Mesenchymal stem cell (in vitro differentiated cells and primary cell): ENCODE results near the gene C17orf107.
A peak's percentile ranks its signal among the peaks of the same experiment; 100 is the strongest.
"Not testable (repeated sequence)": the region's sequence is repeated elsewhere in the genome, so short reads cannot be mapped to it uniquely, and the experiment has no call there.

Source experiments
- DNase-seq: peaks from one replicate; pipeline ENCODE4 v3.0.0-alpha.2; 2013
- H2AFZ ChIP-seq: one replicate; pipeline ENCODE4 v1.6.1; 2013; ENCODE audit warnings: low read depth, mild to moderate bottlenecking, control low read depth, inconsistent platforms, low read length, moderate library complexity
- H2AK5ac ChIP-seq: 2 replicates; pipeline ENCODE4 v1.6.1; 2013; ENCODE audit warnings: low read length, moderate library complexity, mild to moderate bottlenecking, inconsistent platforms; ENCODE audit not compliant: severe bottlenecking
- H2BK120ac ChIP-seq: one replicate; pipeline ENCODE4 v1.6.1; 2013; ENCODE audit warnings: low read depth, mild to moderate bottlenecking, inconsistent platforms, low read length, moderate library complexity
- H2BK12ac ChIP-seq, 2 experiments: one replicate each; pipeline ENCODE4 v1.6.1; 2013; ENCODE audit warnings: inconsistent platforms in 2 of 2, low read length in 2 of 2, mild to moderate bottlenecking in 2 of 2, moderate library complexity in 2 of 2, control low read depth in 1 of 2
- H2BK15ac ChIP-seq: one replicate; pipeline ENCODE4 v1.6.1; 2013; ENCODE audit warnings: mild to moderate bottlenecking, low read depth, inconsistent platforms; ENCODE audit not compliant: poor library complexity, severe bottlenecking
- H2BK5ac ChIP-seq: 2 replicates; pipeline ENCODE4 v1.6.1; 2013; ENCODE audit warnings: low read depth, mild to moderate bottlenecking, low read length, control low read depth, inconsistent platforms; ENCODE audit not compliant: poor library complexity, severe bottlenecking
- H3K14ac ChIP-seq, 2 experiments: one replicate each; pipeline ENCODE4 v1.6.1; 2013; ENCODE audit warnings: inconsistent platforms in 2 of 2, low read length in 2 of 2, control low read depth in 1 of 2, mild to moderate bottlenecking in 1 of 2, moderate library complexity in 1 of 2
- H3K18ac ChIP-seq, 2 experiments: one replicate each; pipeline ENCODE4 v1.6.1; 2013; ENCODE audit warnings: inconsistent platforms in 2 of 2, low read length in 2 of 2, control low read depth in 1 of 2, low read depth in 1 of 2, mild to moderate bottlenecking in 1 of 2
- H3K23ac ChIP-seq, 2 experiments: one replicate each; pipeline ENCODE4 v1.6.1; 2013; ENCODE audit warnings: inconsistent platforms in 2 of 2, low read length in 2 of 2, mild to moderate bottlenecking in 2 of 2, moderate library complexity in 2 of 2, control low read depth in 1 of 2
- H3K27ac ChIP-seq: 2 replicates; pipeline ENCODE4 v1.5.1; 2013; ENCODE audit warnings: mild to moderate bottlenecking, moderate library complexity, low read length, control low read depth, inconsistent platforms; ENCODE audit not compliant: poor library complexity, severe bottlenecking
- H3K27me3 ChIP-seq, 2 experiments: 2 replicates each; pipeline versions ENCODE4 v1.6.1 to v1.7.0; 2013; ENCODE audit warnings: low read length in 2 of 2, mild to moderate bottlenecking in 2 of 2, moderate library complexity in 2 of 2, control low read depth in 1 of 2, inconsistent platforms in 1 of 2; ENCODE audit not compliant: control insufficient read depth in 1 of 2, insufficient read depth in 1 of 2
- H3K36me3 ChIP-seq, 2 experiments: 2 replicates each; pipeline versions ENCODE4 v1.6.1 to v1.7.0; 2013; ENCODE audit warnings: low read length in 2 of 2, control low read depth in 1 of 2, inconsistent platforms in 1 of 2, low read depth in 1 of 2, mild to moderate bottlenecking in 1 of 2; ENCODE audit not compliant: insufficient read depth in 2 of 2, control insufficient read depth in 1 of 2
- H3K4ac ChIP-seq, 2 experiments: one replicate each; pipeline ENCODE4 v1.6.1; 2013; ENCODE audit warnings: inconsistent platforms in 2 of 2, low read length in 2 of 2, mild to moderate bottlenecking in 2 of 2, moderate library complexity in 2 of 2, control low read depth in 1 of 2, low read depth in 1 of 2
- H3K4me1 ChIP-seq: 2 replicates; pipeline ENCODE4 v1.6.1; 2013; ENCODE audit warnings: low read depth, low read length, control low read depth; ENCODE audit not compliant: control insufficient read depth, insufficient read depth
- H3K4me2 ChIP-seq: 2 replicates; pipeline ENCODE4 v1.6.1; 2013; ENCODE audit warnings: low read length, mild to moderate bottlenecking, inconsistent platforms; ENCODE audit not compliant: poor library complexity, severe bottlenecking
- H3K4me3 ChIP-seq, 2 experiments: 2 replicates each; pipeline versions ENCODE4 v1.5.1 to v1.7.0; 2013; ENCODE audit warnings: low read length in 2 of 2, mild to moderate bottlenecking in 2 of 2, control low read depth in 1 of 2, low read depth in 1 of 2; ENCODE audit not compliant: insufficient read depth in 1 of 2
- H3K79me1 ChIP-seq: replicated peaks from 2 replicates; pipeline ENCODE4 v1.6.1; 2013; ENCODE audit warnings: mild to moderate bottlenecking, control low read depth, low read length, inconsistent platforms; ENCODE audit not compliant: poor library complexity, severe bottlenecking
- H3K9ac ChIP-seq: 2 replicates; pipeline ENCODE4 v1.7.0; 2013; ENCODE audit warnings: mild to moderate bottlenecking, low read length, moderate library complexity
- H3K9me3 ChIP-seq: 2 replicates; pipeline ENCODE4 v1.7.0; 2013; ENCODE audit warnings: mild to moderate bottlenecking, low read length; ENCODE audit not compliant: control insufficient read depth
- H4K8ac ChIP-seq: one replicate; pipeline ENCODE4 v1.6.1; 2013; ENCODE audit warnings: inconsistent platforms, mild to moderate bottlenecking, low read length, moderate library complexity
- H4K91ac ChIP-seq: one replicate; pipeline ENCODE4 v1.6.1; 2013; ENCODE audit warnings: mild to moderate bottlenecking, low read length, inconsistent platforms
- WGBS: methylation state at CpG from one replicate; pipeline ENCODE4 v1.1.7; 2013; ENCODE audit warnings: mixed read lengths; 5-methylcytosine and 5-hydroxymethylcytosine counted together

C17orf107 gene

DNA sequence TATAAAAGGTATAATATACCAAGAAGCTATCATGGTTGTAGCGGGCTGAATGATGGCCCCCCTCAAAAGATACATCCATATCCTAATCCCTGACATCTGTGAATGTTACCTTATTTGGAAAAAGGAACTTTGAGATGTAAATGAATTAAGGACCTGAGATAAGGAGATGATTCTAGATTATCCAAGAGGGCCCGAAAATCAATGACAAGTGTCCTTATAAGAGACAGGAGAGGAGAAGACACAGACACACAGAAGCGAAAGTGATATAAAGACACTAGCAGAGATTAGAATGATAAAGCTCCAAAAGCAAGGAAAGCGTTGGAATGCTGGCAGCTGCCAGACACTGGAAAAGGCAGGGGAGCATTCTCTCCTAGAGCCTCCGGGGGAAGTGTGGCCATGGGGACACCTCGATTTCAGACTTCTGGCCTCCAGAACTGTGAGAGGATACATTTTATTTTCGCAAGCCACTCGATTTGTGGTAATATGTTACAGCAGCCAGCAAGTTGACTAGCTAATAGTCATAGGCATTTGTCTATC is 20.2 kb downstream of the C17orf107 start:
- WGBS, result 57% methylated on average over 6 of the region's 8 CpGs
- H3K27me3 ChIP-seq, result no peaks in the 10 kb centered on the region
- no peak overlapping the region for H2AFZ ChIP-seq
- H3K4me1 ChIP-seq, result no peaks in the 10 kb centered on the region
- H3K4ac ChIP-seq, result no peak overlapping the region
- no peak overlapping the region for H4K8ac ChIP-seq
- H3K14ac ChIP-seq, result no peak overlapping the region
- no peak overlapping the region for H4K91ac ChIP-seq
- H3K18ac ChIP-seq, result no peak overlapping the region
- H3K23ac ChIP-seq, result no peak overlapping the region
- no peak overlapping the region for H3K27ac ChIP-seq
- H2BK5ac ChIP-seq, result no peak overlapping the region
- no peak overlapping the region for H3K4me2 ChIP-seq
- peak overlapping the region in 1 of 2 experiments; percentile 6 for H3K4me3 ChIP-seq
- no peak overlapping the region for H2AK5ac ChIP-seq
- H3K79me1 ChIP-seq, result no peaks in the 10 kb centered on the region
- no peak overlapping the region for H2BK15ac ChIP-seq
- H2BK120ac ChIP-seq, result no peak overlapping the region
- H2BK12ac ChIP-seq, result no peak overlapping the region
- no peaks in the 10 kb centered on the region for H3K9me3 ChIP-seq
- peak; percentile 30 for DNase-seq
- no peak overlapping the region for H3K9ac ChIP-seq
- no peaks in the 10 kb centered on the region for H3K36me3 ChIP-seq

- H3K14ac ChIP-seq, result no peak overlapping the region
- H3K4me3 ChIP-seq, result no peak overlapping the region
- no peak overlapping the region for H2BK15ac ChIP-seq
- no peak overlapping the region for H4K8ac ChIP-seq
- H3K27ac ChIP-seq, result no peak overlapping the region
- no peaks in the 10 kb centered on the region for H3K27me3 ChIP-seq
- H3K36me3 ChIP-seq, result no peaks in the 10 kb centered on the region
- no peak overlapping the region for H3K4me2 ChIP-seq
- H3K79me1 ChIP-seq, result no peaks in the 10 kb centered on the region
- no peak overlapping the region for H2AK5ac ChIP-seq
- no peak overlapping the region for H2AFZ ChIP-seq
- no peaks in the 10 kb centered on the region for H3K9me3 ChIP-seq
- no peak overlapping the region for H2BK120ac ChIP-seq
- no peak overlapping the region for H3K4ac ChIP-seq
- H2BK5ac ChIP-seq, result no peak overlapping the region
- no peaks in the 10 kb centered on the region for H3K4me1 ChIP-seq
- no peak overlapping the region for H3K23ac ChIP-seq
- DNase-seq, result peak; percentile 72
- H3K18ac ChIP-seq, result no peak overlapping the region
- H2BK12ac ChIP-seq, result no peak overlapping the region
- 88% methylated on average over 9 of the region's 10 CpGs for WGBS
- H4K91ac ChIP-seq, result no peak overlapping the region
- no peak overlapping the region for H3K9ac ChIP-seq
Measured at GRCh38 chr17:4920351-4921048, 21.2 kb downstream of the C17orf107 start.

- no peak for DNase-seq
- Histone ChIP-seq H3K27me3 (no peaks in the 10 kb centered on the region), H2BK120ac (no peak overlapping the region), H3K79me1 (no peaks in the 10 kb centered on the region), H2BK15ac (no peak overlapping the region), H3K4me1 (no peaks in the 10 kb centered on the region), H3K9ac (no peak overlapping the region), H2BK5ac (no peak overlapping the region), H4K8ac (no peak overlapping the region), H3K23ac (no peak overlapping the region), H3K14ac (no peak overlapping the region), H3K4me3 (no peak overlapping the region), H3K27ac (no peak overlapping the region), H2AK5ac (no peak overlapping the region), H3K9me3 (no peaks in the 10 kb centered on the region), H2AFZ (no peak overlapping the region), H3K4me2 (no peak overlapping the region), H3K4ac (no peak overlapping the region), H3K36me3 (no peaks in the 10 kb centered on the region), H4K91ac (no peak overlapping the region), H3K18ac (no peak overlapping the region), H2BK12ac (no peak overlapping the region)
- WGBS, result no CpG with 5 or more reads among the region's 4 CpGs
Measured at GRCh38 chr17:4921320-4921719, 22.0 kb downstream of the C17orf107 start.

GRCh38 chr17:4926577-4927335 is 27.4 kb downstream of the C17orf107 start:
- H3K36me3 ChIP-seq, result peaks cover 5 to 11% of the 10 kb centered on the region in 2 experiments
- not testable (repeated sequence) for H3K9me3 ChIP-seq, H3K27ac ChIP-seq, H3K4ac ChIP-seq, H2BK120ac ChIP-seq, H2BK5ac ChIP-seq, H3K27me3 ChIP-seq, H3K23ac ChIP-seq, H3K4me1 ChIP-seq, H4K8ac ChIP-seq, H3K4me2 ChIP-seq, H3K9ac ChIP-seq, H2AK5ac ChIP-seq, H3K79me1 ChIP-seq, H2BK12ac ChIP-seq, H3K18ac ChIP-seq, H2AFZ ChIP-seq, H4K91ac ChIP-seq, H3K4me3 ChIP-seq, H3K14ac ChIP-seq, H2BK15ac ChIP-seq, DNase-seq
- 92% methylated on average over 24 of the region's 24 CpGs for whole genome bisulfite sequencing
